Stomach smooth muscle (tissue), 2 donors: ENCODE results near the gene SEC61A1.

Experiments used
- H3K27ac ChIP-seq: one replicate; pipeline ENCODE4 v1.7.0; 2013; ENCODE audit warnings: mild to moderate bottlenecking, low read length, inconsistent platforms
- H3K27me3 ChIP-seq, 2 donors: one replicate each; pipeline ENCODE4 v1.7.0; 2013; ENCODE audit warnings: low read length in 2 of 2; ENCODE audit not compliant: insufficient read depth in 2 of 2, control insufficient read depth in 1 of 2
- H3K36me3 ChIP-seq, 2 donors: one replicate each; pipeline ENCODE4 v1.7.0; 2013; ENCODE audit warnings: low read length in 2 of 2; ENCODE audit not compliant: control insufficient read depth in 2 of 2, insufficient read depth in 2 of 2
- H3K4me1 ChIP-seq: one replicate; pipeline ENCODE4 v1.7.0; 2013; ENCODE audit warnings: low read length; ENCODE audit not compliant: control insufficient read depth, insufficient read depth
- H3K4me3 ChIP-seq, 2 donors: one replicate each; pipeline ENCODE4 v1.7.0; 2013; ENCODE audit warnings: low read length in 2 of 2
- H3K9ac ChIP-seq, 2 donors: one replicate each; pipeline ENCODE4 v1.7.0; 2013; ENCODE audit warnings: low read length in 2 of 2, mild to moderate bottlenecking in 1 of 2
- H3K9me3 ChIP-seq, 2 donors: one replicate each; pipeline ENCODE4 v1.7.0; 2013; ENCODE audit warnings: low read length in 2 of 2; ENCODE audit not compliant: control insufficient read depth in 2 of 2
- donor health status: healthy.
- donor health status: Pancreatic carcinoma.

The SEC61A1 gene

GRCh38 chr3:128071771-128072453 is 19.7 kb downstream of the SEC61A1 start:
- Histone ChIP-seq H3K9me3 (no peaks in the 10 kb centered on the region), H3K4me1 (peaks cover 19% of the 10 kb centered on the region), H3K9ac (no peak overlapping the region), H3K27me3 (no peaks in the 10 kb centered on the region), H3K4me3 (no peak overlapping the region), H3K36me3 (peaks cover 32 to 45% of the 10 kb centered on the region in 2 donors), H3K27ac (no peak overlapping the region)

GRCh38 chr3:128072454-128073184 is 20.4 kb downstream of the SEC61A1 start:
- Histone ChIP-seq H3K4me3 (no peak overlapping the region), H3K9ac (no peak overlapping the region), H3K36me3 (peaks cover 25 to 38% of the 10 kb centered on the region in 2 donors), H3K27me3 (no peaks in the 10 kb centered on the region), H3K4me1 (peaks cover 26% of the 10 kb centered on the region), H3K9me3 (no peaks in the 10 kb centered on the region), H3K27ac (no peak overlapping the region)

GRCh38 chr3:128073185-128073725 is 21.0 kb downstream of the SEC61A1 start:
- Histone ChIP-seq H3K36me3 (peaks cover 20 to 31% of the 10 kb centered on the region in 2 donors), H3K27me3 (no peaks in the 10 kb centered on the region), H3K4me3 (no peak overlapping the region), H3K4me1 (peaks cover 26% of the 10 kb centered on the region), H3K9ac (no peak overlapping the region), H3K27ac (no peak overlapping the region), H3K9me3 (no peaks in the 10 kb centered on the region)

GRCh38 chr3:128073807-128074206 is 21.6 kb downstream of the SEC61A1 start:
- Histone ChIP-seq H3K27ac (no peak overlapping the region), H3K36me3 (peaks cover 14 to 26% of the 10 kb centered on the region in 2 donors), H3K27me3 (no peaks in the 10 kb centered on the region)

GRCh38 chr3:128074851-128075521 is 22.7 kb downstream of the SEC61A1 start:
- H3K27me3 ChIP-seq = no peaks in the 10 kb centered on the region
- H3K4me1 ChIP-seq = peaks cover 26% of the 10 kb centered on the region
- H3K27ac ChIP-seq = no peak overlapping the region
- H3K9ac ChIP-seq = peak overlapping the region in 1 of 2 donors; percentile 48
- H3K36me3 ChIP-seq = peaks cover 10 to 23% of the 10 kb centered on the region in 2 donors
- H3K4me3 ChIP-seq = peak overlapping the region; percentile 59 to 77
- H3K9me3 ChIP-seq = no peaks in the 10 kb centered on the region

More at GRCh38 chr3:128073807-128074206, 21.6 kb downstream of the SEC61A1 start:
- H3K4me1 ChIP-seq = peaks cover 26% of the 10 kb centered on the region
- H3K4me3 ChIP-seq = no peak overlapping the region
- H3K9me3 ChIP-seq = no peaks in the 10 kb centered on the region
- no peak overlapping the region for H3K9ac ChIP-seq

- H3K9ac ChIP-seq = peak overlapping the region; percentile 48 to 51
- H3K9me3 ChIP-seq = no peaks in the 10 kb centered on the region
- peak overlapping the region; percentile 59 to 77 for H3K4me3 ChIP-seq
- H3K27me3 ChIP-seq = no peaks in the 10 kb centered on the region
- peaks cover 26% of the 10 kb centered on the region for H3K4me1 ChIP-seq
- peaks cover 1 to 15% of the 10 kb centered on the region in 2 donors for H3K36me3 ChIP-seq
- H3K27ac ChIP-seq = peak overlapping the region; percentile 6
Observed at GRCh38 chr3:128075522-128076482, 23.6 kb downstream of the SEC61A1 start.

- Histone ChIP-seq H3K9ac (peak overlapping the region; percentile 47 to 48), H3K27ac (no peak overlapping the region), H3K36me3 (peaks cover 0 to 16% of the 10 kb centered on the region in 2 donors), H3K4me1 (peaks cover 26% of the 10 kb centered on the region), H3K4me3 (peak overlapping the region; percentile 59 to 77), H3K9me3 (no peaks in the 10 kb centered on the region), H3K27me3 (no peaks in the 10 kb centered on the region)
Observed at GRCh38 chr3:128076483-128077201, 24.4 kb downstream of the SEC61A1 start.

GRCh38 chr3:128077202-128077624 is 25.0 kb downstream of the SEC61A1 start:
- peaks cover 0 to 19% of the 10 kb centered on the region in 2 donors for H3K36me3 ChIP-seq
- H3K4me1 ChIP-seq = peaks cover 26% of the 10 kb centered on the region
- H3K9ac ChIP-seq = no peak overlapping the region
- peak overlapping the region; percentile 1 for H3K27ac ChIP-seq
- H3K9me3 ChIP-seq = no peaks in the 10 kb centered on the region
- H3K27me3 ChIP-seq = no peaks in the 10 kb centered on the region
- H3K4me3 ChIP-seq = peak overlapping the region; percentile 59 to 77

- no peak overlapping the region for H3K4me3 ChIP-seq
- H3K9me3 ChIP-seq = no peaks in the 10 kb centered on the region
- H3K4me1 ChIP-seq = peaks cover 26% of the 10 kb centered on the region
- H3K27ac ChIP-seq = peak overlapping the region; percentile 1
- H3K36me3 ChIP-seq = peaks cover 0 to 21% of the 10 kb centered on the region in 2 donors
- no peaks in the 10 kb centered on the region for H3K27me3 ChIP-seq
- H3K9ac ChIP-seq = no peak overlapping the region
Observed at GRCh38 chr3:128077665-128078064, 25.4 kb downstream of the SEC61A1 start.
